ENCODE data around the gene METTL5. TPM values are rescaled to one million over a fixed set of nuclear protein-coding genes. Genes with fewer than 3 reads are reported as not detected.
A peak's percentile ranks its signal among the peaks of the same experiment; 100 is the strongest.
"Not testable (repeated sequence)": the region's sequence is repeated elsewhere in the genome, so short reads cannot be mapped to it uniquely, and the experiment has no call there.

Gene METTL5
- 61.5 TPM for total RNA-seq
- long read RNA-seq, transcript METTL5-203 (8 exons, 800 nt) = minor isoform, 18 of 57 reads
- long read RNA-seq, transcript METTL5-201 (7 exons, 1,010 nt) = minor isoform, 11 of 57 reads
- long read RNA-seq, transcript METTL5-206 (8 exons, 880 nt) = major isoform, 21 of 57 reads
- long read RNA-seq, partial matches to known transcripts = 1 of 57 reads
- long read RNA-seq, other reads (novel, unspliced or antisense) = 3 of 57 reads

- intact Hi-C loops (cut with DNase I) = loop anchor here (2.0 kb wide), 3 partner anchors 26 to 104 kb away; partner anchors contain the start of gene SSB
- DNase-seq (ENCODE audit: low spot score) = peak; percentile 92
Measured at GRCh38 chr2:169824373-169825333, at the start of gene METTL5. TSS of gene METTL5 (minus strand) at chr2:169824905. CDS start at chr2:169824597, 308 bp downstream.

- intact Hi-C loops (cut with DNase I) = no loop called here
- DNase-seq (ENCODE audit: low spot score) = no peak
Measured at GRCh38 chr2:169871994-169872393, 47.3 kb upstream of the METTL5 start.

GRCh38 chr2:169871369-169871768 is 46.7 kb upstream of the METTL5 start:
- intact Hi-C loops (cut with DNase I); DNase-seq (ENCODE audit: low spot score): not testable (repeated sequence)

GRCh38 chr2:169868951-169869350 is 44.2 kb upstream of the METTL5 start:
- no peak for DNase-seq (ENCODE audit: low spot score)
- intact Hi-C loops (cut with DNase I) = no loop called here

GRCh38 chr2:169867579-169867978 is 42.9 kb upstream of the METTL5 start:
- intact Hi-C loops (cut with DNase I) = no loop called here
- DNase-seq (ENCODE audit: low spot score) = no peak

GRCh38 chr2:169866230-169866629 is 41.5 kb upstream of the METTL5 start:
- DNase-seq (ENCODE audit: low spot score); intact Hi-C loops (cut with DNase I): not testable (repeated sequence)

- no peak for DNase-seq (ENCODE audit: low spot score)
- intact Hi-C loops (cut with DNase I) = no loop called here
Measured at GRCh38 chr2:169865492-169865891, 40.8 kb upstream of the METTL5 start.

GRCh38 chr2:169862816-169863215 is 38.1 kb upstream of the METTL5 start:
- DNase-seq (ENCODE audit: low spot score) = no peak
- intact Hi-C loops (cut with DNase I) = no loop called here

- no peak for DNase-seq (ENCODE audit: low spot score)
- intact Hi-C loops (cut with DNase I) = no loop called here
Measured at GRCh38 chr2:169860149-169860548, 35.4 kb upstream of the METTL5 start.

GRCh38 chr2:169859423-169859822 is 34.7 kb upstream of the METTL5 start:
- intact Hi-C loops (cut with DNase I) = no loop called here
- no peak for DNase-seq (ENCODE audit: low spot score)

- DNase-seq (ENCODE audit: low spot score); intact Hi-C loops (cut with DNase I): not testable (repeated sequence)
Measured at GRCh38 chr2:169855281-169856258, 30.9 kb upstream of the METTL5 start.

GRCh38 chr2:169853041-169853668 is 28.4 kb upstream of the METTL5 start:
- no peak for DNase-seq (ENCODE audit: low spot score)

GRCh38 chr2:169849710-169850109 is 25.0 kb upstream of the METTL5 start:
- no peak for DNase-seq (ENCODE audit: low spot score)
- intact Hi-C loops (cut with DNase I) = no loop called here

More at GRCh38 chr2:169853041-169853668, 28.4 kb upstream of the METTL5 start:
- intact Hi-C loops (cut with DNase I) = no loop called here

- DNase-seq (ENCODE audit: low spot score); intact Hi-C loops (cut with DNase I): not testable (repeated sequence)
Measured at GRCh38 chr2:169848959-169849693, 24.4 kb upstream of the METTL5 start.

- intact Hi-C loops (cut with DNase I) = no loop called here
- no peak for DNase-seq (ENCODE audit: low spot score)
Measured at GRCh38 chr2:169845016-169845415, 20.3 kb upstream of the METTL5 start.

- DNase-seq (ENCODE audit: low spot score); intact Hi-C loops (cut with DNase I): not testable (repeated sequence)
Measured at GRCh38 chr2:169841625-169842024, 16.9 kb upstream of the METTL5 start.

GRCh38 chr2:169840747-169841142 is 16.0 kb upstream of the METTL5 start:
- no peak for DNase-seq (ENCODE audit: low spot score)
- intact Hi-C loops (cut with DNase I) = no loop called here

Data from cardiac septum (tissue), 1 donor.